ENCODE measurements around the gene COA1.
"Not testable (repeated sequence)": the region's sequence is repeated elsewhere in the genome, so short reads cannot be mapped to it uniquely, and the experiment has no call there.

The COA1 gene

DNA sequence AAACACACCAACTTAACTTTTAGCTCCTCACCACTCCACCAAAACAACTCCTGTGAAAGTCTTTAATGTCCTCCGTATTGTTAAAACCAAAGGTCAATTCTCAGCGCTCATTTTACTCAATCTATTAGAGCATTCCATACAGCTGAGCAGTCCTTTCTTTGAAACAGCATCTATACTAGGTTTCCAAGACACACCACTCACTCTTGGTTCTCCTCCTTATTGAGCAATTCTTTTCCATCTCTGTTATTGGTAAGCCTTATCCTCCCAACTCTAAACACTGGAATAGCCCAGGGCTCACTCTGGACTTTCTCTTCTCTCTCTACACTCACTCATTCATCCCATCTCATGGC lies 34.9 kb downstream of the COA1 start:
- in situ Hi-C loops (cut with MboI; ENCODE audit: low sequenced_read_pairs) = no loop called here

DNA sequence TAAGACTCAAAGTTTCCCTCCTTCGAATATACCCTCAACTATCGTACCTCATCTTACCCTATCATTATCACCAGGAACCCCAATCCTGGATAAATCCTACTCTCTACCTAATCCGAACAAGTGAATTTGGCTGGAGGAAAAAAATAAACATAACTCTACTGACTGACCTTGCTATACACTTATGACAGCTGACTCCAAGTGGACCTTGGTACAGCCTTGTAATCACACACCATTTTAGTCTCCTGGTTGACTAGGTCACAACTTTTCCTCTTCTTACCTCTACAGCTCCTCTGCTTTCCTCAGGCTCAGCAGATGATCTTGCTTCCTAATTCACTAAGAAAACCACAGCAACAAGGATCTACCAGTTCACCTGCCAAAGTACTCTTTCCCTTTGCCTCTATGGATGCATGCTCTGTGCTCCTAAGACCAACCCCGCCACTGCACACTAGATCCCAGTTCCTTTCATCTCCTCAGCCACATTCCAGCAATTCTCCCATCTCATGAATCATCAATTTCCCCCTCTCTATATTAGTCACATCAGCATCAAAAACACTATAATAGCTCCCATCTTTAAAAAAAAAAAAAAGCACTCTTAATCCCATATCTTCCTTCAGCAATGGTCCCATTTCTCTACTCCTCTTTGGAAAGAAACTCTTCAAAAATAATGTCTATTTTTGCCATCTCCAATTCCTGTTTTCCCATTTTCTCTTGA lies 35.5 kb downstream of the COA1 start:
- in situ Hi-C loops (cut with MboI; ENCODE audit: low sequenced_read_pairs) = no loop called here

DNA sequence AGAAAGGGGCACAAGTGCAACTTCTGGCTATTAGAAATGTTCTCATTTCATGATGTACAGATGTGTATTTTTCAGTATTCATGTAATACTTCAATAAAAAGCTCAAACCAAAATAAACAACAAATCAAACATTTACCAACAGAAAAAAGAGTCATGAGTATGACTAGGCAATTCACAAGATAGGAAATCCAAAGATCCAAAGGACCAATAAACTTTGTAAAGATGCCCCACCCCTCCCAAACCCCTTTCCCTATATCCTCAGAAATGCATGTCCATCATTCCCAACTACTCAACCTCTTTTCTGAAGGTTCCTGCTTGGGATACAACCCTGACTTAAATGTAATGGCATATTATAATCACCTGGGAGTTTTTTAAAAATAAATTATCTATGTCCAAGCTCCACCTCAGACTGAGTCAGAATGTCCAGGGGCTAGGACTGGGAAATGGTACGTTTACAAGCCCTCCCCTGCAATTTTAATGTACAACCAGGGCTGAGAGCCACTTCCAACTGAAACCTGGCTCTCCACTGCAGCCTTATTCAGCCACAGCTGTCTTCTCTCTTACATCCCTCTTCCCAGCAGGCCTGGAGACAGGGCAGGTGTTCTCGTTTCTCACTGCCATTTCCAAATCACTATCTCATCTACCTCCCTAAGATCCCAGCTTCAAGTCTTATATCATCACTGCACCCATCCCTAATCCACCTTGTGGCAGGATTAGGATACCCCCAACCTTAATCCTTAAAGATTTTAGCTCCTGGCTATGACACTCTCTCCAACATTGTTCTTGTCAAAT lies 36.5 kb downstream of the COA1 start:
- in situ Hi-C loops (cut with MboI; ENCODE audit: low sequenced_read_pairs) = no loop called here

- in situ Hi-C loops (cut with MboI; ENCODE audit: low sequenced_read_pairs) = no loop called here
Measured at GRCh38 chr7:43691611-43692010, 37.7 kb downstream of the COA1 start.

DNA sequence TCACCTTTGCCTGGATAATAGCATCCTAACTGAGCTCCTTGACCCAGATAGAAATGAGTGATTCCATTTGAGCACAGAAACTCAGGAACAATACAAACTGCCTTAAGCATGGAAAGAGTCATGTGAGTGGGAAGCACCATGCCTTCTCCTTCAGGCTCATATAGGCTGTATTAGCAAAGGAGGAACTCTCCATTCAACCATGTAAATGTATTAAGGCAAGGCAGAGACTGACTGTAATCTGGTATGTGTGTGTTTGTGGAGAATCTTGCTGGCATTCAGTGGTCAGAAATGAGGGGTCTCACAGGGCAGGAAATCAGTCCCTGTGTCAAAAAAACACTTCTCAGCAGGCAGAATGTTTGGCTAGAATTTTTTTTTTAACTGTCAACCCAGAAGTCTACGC lies 40.2 kb downstream of the COA1 start:
- in situ Hi-C loops (cut with MboI; ENCODE audit: low sequenced_read_pairs) = no loop called here

DNA sequence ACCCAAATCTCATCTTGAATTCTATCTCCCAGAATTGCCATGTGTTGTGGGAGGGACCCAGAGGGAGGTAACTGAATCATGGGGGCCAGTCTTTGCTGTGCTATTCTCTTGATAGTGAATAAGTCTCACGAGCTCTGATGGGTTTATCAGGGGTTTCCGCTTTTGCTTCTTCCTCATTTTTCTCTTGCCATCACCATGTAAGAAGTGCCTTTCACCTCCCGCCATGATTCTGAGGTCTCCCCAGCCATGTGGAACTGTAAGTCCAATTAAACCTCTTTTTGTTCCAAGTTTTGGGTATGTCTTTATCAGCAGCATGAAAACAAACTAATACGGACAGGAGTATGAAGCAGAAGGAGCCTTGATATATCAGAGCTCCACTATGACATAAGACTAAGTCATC lies 41.5 kb downstream of the COA1 start:
- in situ Hi-C loops (cut with MboI; ENCODE audit: low sequenced_read_pairs) = not testable (repeated sequence)

GRCh38 chr7:43686991-43687390 lies 42.3 kb downstream of the COA1 start:
- in situ Hi-C loops (cut with MboI; ENCODE audit: low sequenced_read_pairs) = no loop called here

GRCh38 chr7:43680736-43681135 lies 48.6 kb downstream of the COA1 start:
- in situ Hi-C loops (cut with MboI; ENCODE audit: low sequenced_read_pairs) = no loop called here

DNA sequence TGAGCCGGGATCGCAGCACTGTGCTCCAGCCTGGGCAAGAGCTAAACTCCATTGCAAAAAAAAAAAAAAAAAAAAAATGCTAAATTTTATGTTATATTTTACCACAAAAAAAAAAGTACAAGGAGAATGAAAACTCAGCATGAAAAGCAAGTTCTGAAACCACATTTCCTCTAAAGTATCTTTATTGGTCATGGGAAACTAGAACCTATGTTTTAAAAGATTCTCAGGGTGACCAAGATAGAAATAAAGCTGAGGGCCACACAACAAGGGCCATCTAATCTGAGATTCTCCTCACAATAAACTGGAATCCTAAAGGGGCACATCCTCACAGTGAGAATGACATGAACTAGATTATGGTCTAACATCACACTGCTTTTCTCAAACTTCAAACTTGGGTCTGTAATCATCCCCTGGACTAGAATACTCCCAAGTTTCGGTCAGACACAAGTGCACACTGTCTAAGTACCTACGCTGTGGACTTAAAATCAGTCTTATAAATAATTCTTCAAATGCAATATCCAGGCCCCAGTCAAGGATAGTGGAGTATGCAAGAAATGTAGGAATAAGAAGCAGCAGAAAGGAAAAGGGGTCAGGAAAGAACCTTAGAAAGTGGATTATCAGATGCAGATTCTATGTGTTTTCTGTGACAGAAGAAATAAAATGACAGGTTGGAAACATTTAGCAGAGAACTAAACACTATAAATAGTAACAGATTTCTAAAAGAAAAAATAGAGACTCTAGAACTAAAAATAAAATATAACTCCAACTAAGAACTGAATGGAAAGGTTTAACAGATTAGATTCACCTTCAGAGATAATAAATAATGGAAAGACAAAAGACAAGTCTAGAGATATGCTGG lies 49.9 kb downstream of the COA1 start:
- in situ Hi-C loops (cut with MboI; ENCODE audit: low sequenced_read_pairs) = no loop called here

DNA sequence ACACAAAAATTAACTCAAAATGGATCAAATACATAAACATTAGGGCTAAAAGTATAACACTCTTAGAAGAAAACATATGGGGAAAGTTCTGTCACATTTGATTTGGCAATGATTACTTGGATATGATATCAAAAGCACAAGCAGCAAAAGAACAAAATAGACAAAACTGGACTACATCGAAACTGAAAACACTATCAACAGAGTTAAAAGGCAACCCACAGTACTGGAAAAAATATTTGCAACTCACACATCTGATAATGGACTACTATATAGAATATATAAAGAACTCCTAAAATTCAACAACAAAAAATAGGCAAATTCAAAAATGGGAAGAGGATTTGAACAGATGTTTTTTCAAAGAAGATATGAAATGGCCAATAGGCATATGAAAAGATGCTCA lies 51.0 kb downstream of the COA1 start:
- in situ Hi-C loops (cut with MboI; ENCODE audit: low sequenced_read_pairs) = no loop called here

GRCh38 chr7:43677864-43678263 lies 51.5 kb downstream of the COA1 start:
- in situ Hi-C loops (cut with MboI; ENCODE audit: low sequenced_read_pairs) = no loop called here

- in situ Hi-C loops (cut with MboI; ENCODE audit: low sequenced_read_pairs) = no loop called here
Measured at GRCh38 chr7:43674559-43675436, 54.5 kb downstream of the COA1 start.

DNA sequence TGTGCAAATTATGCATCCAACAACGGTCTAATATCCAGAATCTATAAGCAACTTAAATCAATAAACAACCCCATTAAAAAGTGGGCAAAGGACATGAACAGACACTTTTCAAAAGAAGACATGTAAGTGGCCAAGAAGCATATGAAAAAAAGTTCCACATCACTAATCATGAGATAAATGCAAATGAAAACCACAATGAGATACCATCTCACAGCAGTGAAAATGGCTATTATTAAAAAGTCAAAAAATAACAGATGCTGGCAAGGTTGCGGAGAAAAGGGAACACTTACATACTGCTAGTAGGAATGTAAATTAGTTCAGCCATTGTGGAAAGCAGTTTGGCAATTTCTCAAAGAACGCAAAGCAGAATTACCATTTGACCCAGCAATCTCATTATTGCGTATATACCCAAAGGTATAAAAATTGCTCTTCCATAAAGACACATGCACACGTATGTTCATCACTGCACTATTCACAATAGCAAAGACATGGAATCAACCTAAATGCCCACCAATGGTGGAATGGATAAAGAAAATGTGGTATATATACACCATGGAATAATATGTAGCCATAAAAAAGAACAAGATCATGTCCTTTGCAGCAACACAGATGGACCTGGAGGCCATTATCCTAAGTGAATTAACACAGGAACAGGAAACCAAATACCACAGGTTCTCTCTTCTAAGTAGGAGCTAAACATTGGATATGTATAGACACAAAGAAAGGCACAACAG lies 55.9 kb downstream of the COA1 start:
- in situ Hi-C loops (cut with MboI; ENCODE audit: low sequenced_read_pairs) = not testable (repeated sequence)

GRCh38 chr7:43671521-43671920 lies 57.8 kb downstream of the COA1 start:
- in situ Hi-C loops (cut with MboI; ENCODE audit: low sequenced_read_pairs) = no loop called here

GRCh38 chr7:43669286-43670081 lies 59.8 kb downstream of the COA1 start:
- in situ Hi-C loops (cut with MboI; ENCODE audit: low sequenced_read_pairs) = no loop called here

DNA sequence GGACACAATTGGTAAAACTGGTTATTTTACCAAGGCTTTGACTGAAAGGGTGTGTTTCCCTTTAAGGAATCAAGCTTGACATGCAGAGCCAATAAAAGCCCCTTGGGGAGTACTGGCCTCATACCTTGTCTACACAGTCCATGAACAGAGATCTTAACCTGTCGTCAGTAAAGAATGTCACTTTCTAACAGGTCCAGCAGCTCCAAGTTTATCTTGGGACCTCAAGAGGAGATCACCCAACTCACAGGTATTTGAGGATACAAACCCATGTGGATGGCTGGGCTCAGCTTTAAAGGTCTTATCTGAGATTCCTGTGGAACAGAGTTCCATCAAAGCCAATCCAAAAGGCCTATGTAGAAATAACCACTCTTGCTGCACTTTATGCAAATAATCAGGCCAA lies 61.3 kb downstream of the COA1 start:
- in situ Hi-C loops (cut with MboI; ENCODE audit: low sequenced_read_pairs) = no loop called here

DNA sequence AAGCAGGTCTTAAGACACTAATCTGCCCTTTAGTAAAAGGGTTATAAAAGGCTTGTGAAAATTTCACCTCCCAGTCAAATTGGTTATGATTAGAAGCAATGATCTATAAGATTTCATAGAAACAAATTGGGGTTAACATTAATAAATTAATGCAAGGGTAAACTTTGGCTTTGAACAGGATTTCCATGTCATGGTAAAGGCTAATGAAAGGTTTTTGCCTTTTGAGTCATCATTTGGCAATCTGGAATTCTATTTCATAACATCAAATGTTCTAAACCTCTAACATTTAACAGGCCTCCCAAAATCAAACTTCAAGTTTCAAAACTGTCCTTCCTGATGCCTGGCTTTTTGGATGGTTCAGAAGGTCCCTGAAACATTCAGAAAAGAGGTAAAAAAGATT lies 62.4 kb downstream of the COA1 start:
- in situ Hi-C loops (cut with MboI; ENCODE audit: low sequenced_read_pairs) = no loop called here

- in situ Hi-C loops (cut with MboI; ENCODE audit: low sequenced_read_pairs) = no loop called here
Measured at GRCh38 chr7:43664681-43665080, 64.6 kb downstream of the COA1 start.

- in situ Hi-C loops (cut with MboI; ENCODE audit: low sequenced_read_pairs) = no loop called here
Measured at GRCh38 chr7:43660141-43660540, 69.2 kb downstream of the COA1 start.
